ENCODE measurements around the gene ZNF236.

GRCh38 chr18:76791642-76792041 lies 30.7 kb upstream of the ZNF236 start:
- TF ChIP-seq, protein P1, sequence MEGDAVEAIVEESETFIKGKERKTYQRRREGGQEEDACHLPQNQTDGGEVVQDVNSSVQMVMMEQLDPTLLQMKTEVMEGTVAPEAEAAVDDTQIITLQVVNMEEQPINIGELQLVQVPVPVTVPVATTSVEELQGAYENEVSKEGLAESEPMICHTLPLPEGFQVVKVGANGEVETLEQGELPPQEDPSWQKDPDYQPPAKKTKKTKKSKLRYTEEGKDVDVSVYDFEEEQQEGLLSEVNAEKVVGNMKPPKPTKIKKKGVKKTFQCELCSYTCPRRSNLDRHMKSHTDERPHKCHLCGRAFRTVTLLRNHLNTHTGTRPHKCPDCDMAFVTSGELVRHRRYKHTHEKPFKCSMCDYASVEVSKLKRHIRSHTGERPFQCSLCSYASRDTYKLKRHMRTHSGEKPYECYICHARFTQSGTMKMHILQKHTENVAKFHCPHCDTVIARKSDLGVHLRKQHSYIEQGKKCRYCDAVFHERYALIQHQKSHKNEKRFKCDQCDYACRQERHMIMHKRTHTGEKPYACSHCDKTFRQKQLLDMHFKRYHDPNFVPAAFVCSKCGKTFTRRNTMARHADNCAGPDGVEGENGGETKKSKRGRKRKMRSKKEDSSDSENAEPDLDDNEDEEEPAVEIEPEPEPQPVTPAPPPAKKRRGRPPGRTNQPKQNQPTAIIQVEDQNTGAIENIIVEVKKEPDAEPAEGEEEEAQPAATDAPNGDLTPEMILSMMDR (IDR thresholded peaks at IDR 0.05) = no peak
- TF ChIP-seq EZH2 (IDR thresholded peaks at IDR 0.05; ENCODE audit: borderline replicate concordance, insufficient read depth, low read depth, low read length, poor library complexity, severe bottlenecking) = no peak
